CD4-positive, alpha-beta T cell (primary cell): ENCODE measurements around the gene ADGRG3. TPM values are rescaled to one million over a fixed set of nuclear protein-coding genes. Genes with fewer than 3 reads are reported as not detected.

Experiments
- ATAC-seq: fragments of 200-7000 bp; cut with Tn5 transposase; one replicate; pipeline ENCODE4 v1.10.0; 2022; ENCODE audit warnings: mild to moderate bottlenecking; ENCODE audit not compliant: poor library complexity
- CTCF ChIA-PET: fragments of 350-600 bp; sonication (Branson Sonifier 250); formaldehyde crosslinking; loops from one replicate; lab custom pipeline; 2021; ENCODE audit warnings: antibody characterized with exemption, inconsistent platforms; lab: Charles Lee
- POLR2A ChIA-PET: fragments of 350-600 bp; sonication (Branson Sonifier 250); formaldehyde crosslinking; loops from one replicate; lab custom pipeline; 2021; ENCODE audit warnings: antibody characterized with exemption, inconsistent platforms; lab: Charles Lee
- DNase-seq, 14 experiments: peaks; one replicate each; pipeline ENCODE4 v3.0.0-alpha.2; 2013 to 2020; ENCODE audit warnings: mixed read lengths in 2 of 14
- H3K27ac ChIP-seq, 2 donors: one replicate each; pipeline versions ENCODE4 v1.5.1 to v1.7.0; 2013; ENCODE audit warnings: low read length in 2 of 2, low read depth in 1 of 2, mild to moderate bottlenecking in 1 of 2
- H3K27me3 ChIP-seq, 2 experiments: 1 replicate in 1 of 2; 2 replicates in 1 of 2; pipeline versions ENCODE4 v1.6.1 to v1.7.0; 2013; ENCODE audit warnings: low read length in 2 of 2, control low read depth in 1 of 2, mild to moderate bottlenecking in 1 of 2, moderate library complexity in 1 of 2; ENCODE audit not compliant: insufficient read depth in 2 of 2, control insufficient read depth in 1 of 2
- H3K36me3 ChIP-seq: one replicate; pipeline ENCODE4 v1.6.1; 2013; ENCODE audit warnings: low read length, control low read depth; ENCODE audit not compliant: insufficient read depth
- H3K4me1 ChIP-seq: one replicate; pipeline ENCODE4 v1.6.1; 2013; ENCODE audit warnings: low read length, control low read depth; ENCODE audit not compliant: insufficient read depth
- H3K4me3 ChIP-seq: one replicate; pipeline ENCODE4 v1.5.1; 2013; ENCODE audit warnings: mild to moderate bottlenecking, low read length, moderate library complexity
- H3K9me3 ChIP-seq, 2 experiments: 1 replicate in 1 of 2; 2 replicates in 1 of 2; pipeline versions ENCODE4 v1.6.1 to v1.7.0; 2013; ENCODE audit warnings: low read length in 2 of 2, mild to moderate bottlenecking in 2 of 2, control low read depth in 1 of 2, moderate library complexity in 1 of 2; ENCODE audit not compliant: control insufficient read depth in 1 of 2, insufficient read depth in 1 of 2
- H3K27ac Mint-ChIP-seq: one replicate; pipeline ENCODE4 v1.8.0; 2020; ENCODE audit warnings: mixed read lengths
- H3K27me3 Mint-ChIP-seq: one replicate; pipeline ENCODE4 v1.8.0; 2021; ENCODE audit warnings: mixed read lengths
- H3K36me3 Mint-ChIP-seq: one replicate; pipeline ENCODE4 v1.8.0; 2021; ENCODE audit warnings: low read depth, mixed read lengths
- H3K4me1 Mint-ChIP-seq: one replicate; pipeline ENCODE4 v1.8.0; 2021; ENCODE audit warnings: low read depth, mixed read lengths
- H3K4me3 Mint-ChIP-seq: one replicate; pipeline ENCODE4 v1.8.0; 2020; ENCODE audit warnings: mild to moderate bottlenecking, mixed read lengths
- H3K9me3 Mint-ChIP-seq: one replicate; pipeline ENCODE4 v1.8.0; 2020; ENCODE audit warnings: mixed read lengths
- CTCF ChIP-seq: fragments of 200-600 bp; IDR thresholded peaks from one replicate; pipeline ENCODE4 v1.8.0; 2022; ENCODE audit warnings: antibody characterized with exemption, mild to moderate bottlenecking
- intact Hi-C, 2 experiments: fragments of 100-400 bp; cut with DNase I in 1 of 2; cut with micrococcal nuclease in 1 of 2; formaldehyde crosslinking; loops; one replicate each; pipeline versions ENCODE4 v1.15.1 to v1.9.0; 2023 to 2025; cut with DNase I, micrococcal nuclease
- total RNA-seq, 174 experiments: library from RNA in 2 of 174; stranded (reverse) in 2 of 174; gene quantifications; one replicate each; pipeline ENCODE4 v1.2.3 and lab custom pipeline; 2021 to 2026

Gene ADGRG3
- total RNA-seq, 2 experiments from 2014 or later: 0.28 TPM; not detected in 1

GRCh38 chr16:57723170-57723569, 55.1 kb downstream of the ADGRG3 start:
- no peak for TF ChIP-seq CTCF
- no peak overlapping the region for H3K4me3 Mint-ChIP-seq
- H3K9me3 Mint-ChIP-seq: no peaks in the 10 kb centered on the region
- ChIA-PET POLR2A (interaction anchor here (0.6 kb wide), 1 partner anchor 122 kb away, joined by 3 read pairs; no protein-coding TSS in a partner anchor), CTCF (no interaction called here)
- Histone ChIP-seq H3K36me3 (no peaks in the 10 kb centered on the region), H3K9me3 (peaks cover 0 to 4% of the 10 kb centered on the region in 2 experiments), H3K27ac (no peak overlapping the region), H3K4me1 (no peaks in the 10 kb centered on the region), H3K27me3 (no peaks in the 10 kb centered on the region), H3K4me3 (no peak overlapping the region)
- intact Hi-C loops: no loop called here
- ATAC-seq (no peak), DNase-seq (no peak)
- no peaks in the 10 kb centered on the region for H3K36me3 Mint-ChIP-seq
- no peaks in the 10 kb centered on the region for H3K4me1 Mint-ChIP-seq
- no peaks in the 10 kb centered on the region for H3K27me3 Mint-ChIP-seq
- no peak overlapping the region for H3K27ac Mint-ChIP-seq

GRCh38 chr16:57724531-57724930, 56.4 kb downstream of the ADGRG3 start:
- TF ChIP-seq CTCF: no peak
- Mint-ChIP-seq H3K4me3 (no peak overlapping the region), H3K4me1 (no peaks in the 10 kb centered on the region), H3K9me3 (no peaks in the 10 kb centered on the region), H3K27ac (no peak overlapping the region), H3K27me3 (no peaks in the 10 kb centered on the region), H3K36me3 (no peaks in the 10 kb centered on the region)
- ATAC-seq (no peak), DNase-seq (no peak)
- Histone ChIP-seq H3K27ac (no peak overlapping the region), H3K27me3 (no peaks in the 10 kb centered on the region), H3K9me3 (peaks cover 0 to 4% of the 10 kb centered on the region in 2 experiments), H3K36me3 (no peaks in the 10 kb centered on the region), H3K4me1 (no peaks in the 10 kb centered on the region), H3K4me3 (no peak overlapping the region)
- CTCF ChIA-PET: no interaction called here
- intact Hi-C loops: no loop called here
- POLR2A ChIA-PET: no interaction called here

GRCh38 chr16:57725151-57725550, 57.0 kb downstream of the ADGRG3 start:
- ChIA-PET CTCF (no interaction called here), POLR2A (no interaction called here)
- intact Hi-C loops: no loop called here
- no peaks in the 10 kb centered on the region for H3K27me3 ChIP-seq
- H3K4me3 Mint-ChIP-seq: no peak overlapping the region
- TF ChIP-seq CTCF: no peak
- no peak overlapping the region for H3K27ac ChIP-seq
- H3K36me3 Mint-ChIP-seq: no peaks in the 10 kb centered on the region
- no peak for ATAC-seq
- no peaks in the 10 kb centered on the region for H3K36me3 ChIP-seq
- no peak overlapping the region for H3K27ac Mint-ChIP-seq
- H3K9me3 Mint-ChIP-seq: no peaks in the 10 kb centered on the region
- H3K4me3 ChIP-seq: no peak overlapping the region
- H3K4me1 Mint-ChIP-seq: no peaks in the 10 kb centered on the region
- DNase-seq: no peak
- no peaks in the 10 kb centered on the region for H3K27me3 Mint-ChIP-seq
- H3K4me1 ChIP-seq: no peaks in the 10 kb centered on the region
- H3K9me3 ChIP-seq: peaks cover 0 to 4% of the 10 kb centered on the region in 2 experiments
